ENCODE measurements around the gene STK39.
"Not testable (repeated sequence)": the region's sequence is repeated elsewhere in the genome, so short reads cannot be mapped to it uniquely, and the experiment has no call there.

Gene STK39

DNA sequence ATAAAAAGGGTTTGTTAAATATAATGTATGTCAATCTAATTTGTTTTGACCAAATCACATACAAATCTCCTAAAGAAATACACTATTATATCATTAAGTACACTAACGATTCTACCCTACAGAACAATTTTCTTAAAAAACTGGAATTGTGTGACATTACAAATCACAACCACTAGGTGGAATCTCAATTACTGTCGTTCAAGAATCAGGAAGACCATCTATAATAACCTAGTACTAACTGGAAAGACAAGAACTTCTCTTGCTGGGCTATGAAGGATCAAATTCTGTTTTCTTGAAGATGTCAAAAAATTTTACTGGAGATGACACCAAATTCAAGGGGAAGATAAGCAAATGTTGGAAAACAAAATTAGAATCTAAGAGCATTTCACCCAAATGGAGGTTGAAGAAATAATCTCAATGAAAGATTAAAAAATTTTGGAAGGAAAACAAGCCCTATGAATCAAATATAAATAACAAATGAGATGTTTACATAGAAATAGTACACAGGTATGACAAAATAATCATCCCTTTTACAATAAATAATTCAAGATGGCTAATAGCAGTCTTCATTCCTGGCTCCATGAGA, 110.9 kb downstream of the STK39 start:
- DNase-seq (ENCODE audit: low spot score) = peak; percentile 35

- no peak for DNase-seq (ENCODE audit: low spot score)
These were observed 111.8 kb downstream of the STK39 start for GRCh38 chr2:168135630-168136029.

GRCh38 chr2:168135121-168135520, 112.3 kb downstream of the STK39 start:
- DNase-seq (ENCODE audit: low spot score) = no peak

- no peak for DNase-seq (ENCODE audit: low spot score)
These were observed 112.9 kb downstream of the STK39 start for GRCh38 chr2:168134485-168134884.

- no peak for DNase-seq (ENCODE audit: low spot score)
These were observed 115.0 kb downstream of the STK39 start for GRCh38 chr2:168132389-168132788.

- DNase-seq (ENCODE audit: low spot score) = no peak
These were observed 117.0 kb downstream of the STK39 start for GRCh38 chr2:168130346-168130745.

GRCh38 chr2:168127371-168127770, 120.0 kb downstream of the STK39 start:
- DNase-seq (ENCODE audit: low spot score) = no peak

GRCh38 chr2:168122210-168122609, 125.2 kb downstream of the STK39 start:
- not testable (repeated sequence) for DNase-seq (ENCODE audit: low spot score)

DNA sequence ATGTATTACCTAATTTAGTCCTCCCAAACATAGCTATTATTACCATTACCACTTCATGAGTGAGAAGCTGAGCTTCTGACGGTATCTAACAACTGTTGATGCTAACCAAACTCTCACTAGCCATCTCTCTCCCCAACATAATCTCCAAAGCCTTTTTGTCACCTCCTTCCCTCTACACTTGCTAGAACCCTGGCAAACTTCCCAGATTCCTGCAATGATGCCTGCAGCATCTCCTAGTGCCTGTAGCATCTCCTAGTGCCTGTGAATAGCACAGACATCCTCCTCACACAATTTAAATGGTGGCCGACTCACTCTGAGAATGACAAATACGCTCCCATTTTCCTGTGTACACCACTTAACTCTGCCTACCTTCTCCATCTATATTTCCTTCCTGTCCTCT, 126.7 kb downstream of the STK39 start:
- no peak for DNase-seq (ENCODE audit: low spot score)

- no peak for DNase-seq (ENCODE audit: low spot score)
These were observed 127.1 kb downstream of the STK39 start for GRCh38 chr2:168120310-168120709.

- peak; percentile 15 for DNase-seq (ENCODE audit: low spot score)
These were observed 127.8 kb downstream of the STK39 start for GRCh38 chr2:168119515-168120141.

DNA sequence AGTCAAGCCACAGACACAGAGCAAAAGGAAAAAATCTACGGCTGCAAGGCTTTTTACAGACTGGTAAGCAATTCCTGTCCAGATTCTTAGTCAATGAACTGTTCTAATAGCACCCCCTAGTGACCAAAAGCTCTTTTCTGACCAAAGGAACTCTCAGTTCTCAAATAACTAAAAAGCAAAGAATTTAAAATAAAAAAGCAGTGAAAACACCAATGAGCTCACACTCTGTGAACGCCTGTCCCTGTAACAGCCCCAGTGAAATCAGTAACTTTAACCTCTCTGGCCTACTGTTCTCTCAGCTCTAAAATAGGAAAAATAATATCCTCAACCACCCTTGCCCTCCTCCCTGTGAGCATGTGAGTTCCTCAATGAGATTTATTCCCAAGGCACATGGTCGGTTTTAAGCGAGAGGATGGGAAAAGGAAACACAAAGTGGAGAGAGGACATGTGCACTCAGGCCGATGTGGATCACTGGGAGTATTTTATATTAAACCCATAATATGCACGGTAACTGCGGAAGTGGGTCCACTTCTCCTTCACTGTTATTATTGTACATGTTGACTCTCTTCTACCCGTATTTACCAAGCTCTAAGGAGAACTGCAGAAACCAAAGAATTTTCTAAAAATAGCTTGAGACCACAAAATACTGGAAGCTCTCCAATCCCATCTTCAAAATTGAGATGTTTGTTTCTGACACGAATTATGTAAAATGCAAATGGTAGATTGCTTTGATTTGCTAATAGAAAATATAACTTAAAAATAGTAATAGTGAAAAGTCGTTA, 128.5 kb downstream of the STK39 start:
- peak; percentile 20 for DNase-seq (ENCODE audit: low spot score)

DNA sequence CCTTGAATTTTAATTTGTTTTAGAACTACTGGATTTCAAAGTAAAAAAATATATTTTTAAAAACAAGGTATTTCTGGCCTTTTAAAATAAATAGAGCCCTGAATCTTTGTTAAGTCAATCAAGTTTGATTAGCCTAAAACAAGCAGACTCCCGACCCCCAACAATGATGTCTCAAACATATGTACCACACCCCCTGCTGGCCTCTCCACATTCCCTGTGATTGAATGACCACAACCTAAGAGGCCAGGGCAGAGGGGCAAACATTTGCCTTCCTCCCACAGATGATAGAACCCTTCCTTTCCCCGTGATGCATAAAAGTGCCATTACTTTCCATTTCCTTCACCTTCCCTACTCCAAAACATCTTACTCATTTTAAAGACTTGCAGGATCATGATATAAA, 130.9 kb downstream of the STK39 start:
- DNase-seq (ENCODE audit: low spot score) = no peak

- DNase-seq (ENCODE audit: low spot score) = no peak
These were observed 132.8 kb downstream of the STK39 start for GRCh38 chr2:168114619-168115018.

GRCh38 chr2:168114040-168114439, 133.4 kb downstream of the STK39 start:
- DNase-seq (ENCODE audit: low spot score) = no peak

- DNase-seq (ENCODE audit: low spot score) = no peak
These were observed 140.1 kb downstream of the STK39 start for GRCh38 chr2:168107322-168107721.

DNA sequence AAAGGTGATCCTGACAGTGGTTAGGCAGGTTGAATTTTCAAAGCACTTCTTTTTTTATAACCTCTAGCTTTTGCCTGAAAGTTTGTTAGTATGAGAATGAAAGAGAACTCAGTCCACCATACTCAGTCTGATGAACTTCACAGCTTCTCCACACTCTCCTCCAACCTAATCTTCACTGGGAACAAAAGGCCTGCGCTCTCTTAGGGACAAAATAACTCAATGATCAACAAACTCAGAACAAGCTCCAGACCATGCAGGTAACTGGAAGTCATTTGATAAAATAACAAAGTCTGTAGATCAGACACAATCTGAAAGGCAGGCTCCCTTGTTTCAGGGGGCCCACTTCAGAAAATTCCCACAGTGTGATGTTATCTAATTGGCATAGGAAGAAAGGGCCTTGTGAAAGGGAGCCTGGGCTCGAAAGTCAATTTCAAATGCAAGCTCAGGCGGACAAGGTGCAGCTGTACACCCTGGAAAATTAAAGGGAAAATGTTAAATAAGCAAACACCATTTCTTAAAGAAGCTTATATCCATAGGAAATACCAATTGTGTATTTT, 142.2 kb downstream of the STK39 start:
- no peak for DNase-seq (ENCODE audit: low spot score)

DNA sequence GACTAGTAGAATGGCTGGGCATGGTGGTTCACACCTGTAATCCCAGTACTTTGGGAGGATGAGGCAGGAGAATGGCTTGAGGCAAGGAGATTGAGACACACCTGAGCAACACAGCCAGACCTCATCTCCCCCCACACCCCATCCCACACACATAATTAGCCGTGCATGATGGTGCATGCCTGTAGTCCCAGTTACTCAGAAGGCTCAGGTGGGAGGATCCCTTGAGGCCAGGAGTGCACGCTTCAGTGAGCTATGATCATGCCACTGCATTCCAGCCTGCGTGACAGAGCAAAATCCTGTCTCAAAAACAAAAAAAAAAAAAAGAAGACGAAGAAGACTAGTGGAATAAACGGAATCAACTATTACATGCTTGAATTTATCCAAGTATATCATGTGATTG, 150.0 kb downstream of the STK39 start:
- no peak for DNase-seq (ENCODE audit: low spot score)

GRCh38 chr2:168096158-168096557, 151.2 kb downstream of the STK39 start:
- DNase-seq (ENCODE audit: low spot score) = no peak

GRCh38 chr2:168091986-168092385, 155.4 kb downstream of the STK39 start:
- DNase-seq (ENCODE audit: low spot score) = no peak

- no peak for DNase-seq (ENCODE audit: low spot score)
These were observed 156.8 kb downstream of the STK39 start for GRCh38 chr2:168090366-168091135.

DNA sequence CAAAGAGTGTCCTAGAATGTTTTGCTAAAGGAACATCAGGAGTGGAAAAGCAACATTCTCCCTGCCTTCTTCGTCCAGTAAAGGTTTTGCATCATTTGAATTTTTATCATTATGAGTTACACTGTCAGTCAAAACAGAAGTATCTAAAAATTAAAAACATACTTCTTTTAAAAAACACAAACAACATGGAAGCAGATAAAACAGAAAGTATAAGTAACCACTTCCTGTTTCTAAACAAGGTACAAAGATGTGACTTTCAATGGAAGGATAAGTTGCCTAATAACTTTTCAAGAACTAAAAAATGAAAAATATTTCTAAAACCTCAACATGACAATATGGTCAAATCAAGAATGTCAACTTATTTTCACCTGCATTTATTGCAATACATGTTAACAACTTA, 158.2 kb downstream of the STK39 start:
- no peak for DNase-seq (ENCODE audit: low spot score)

All from COLO829 (cell line).